ENCODE measurements around the gene DMKN. TPM values are rescaled to one million over a fixed set of nuclear protein-coding genes. Genes with fewer than 3 reads are reported as not detected.

The DMKN gene
- polyA plus RNA-seq, 3 donors: not detected

- whole genome bisulfite sequencing (ENCODE audit: insufficient coverage): 32% methylated on average over 18 of the region's 19 CpGs
- Histone ChIP-seq H3K27me3 (ENCODE audit: control insufficient read depth in 2 of 2, insufficient read depth in 2 of 2, low read length in 2 of 2) (peaks cover 0 to 18% of the 10 kb centered on the region in 2 donors), H3K27ac (ENCODE audit: low read depth in 1 of 2, low read length in 2 of 2) (no peak overlapping the region), H2AFZ (ENCODE audit: insufficient read depth, low read depth, low read length, poor library complexity, severe bottlenecking) (no peak overlapping the region), H4K20me1 (ENCODE audit: insufficient read depth, low read length) (no peaks in the 10 kb centered on the region), H3K4me1 (ENCODE audit: control insufficient read depth in 1 of 2, insufficient read depth in 2 of 2, low read length in 2 of 2) (peaks cover 7 to 11% of the 10 kb centered on the region in 2 donors), H3K4me2 (replicated peaks; ENCODE audit: extremely low read depth, low read length, poor library complexity, severe bottlenecking) (no peak overlapping the region), H3K36me3 (replicated peaks in 1 of 2; ENCODE audit: control insufficient read depth in 1 of 2, insufficient read depth in 2 of 2, low read length in 2 of 2) (no peaks in the 10 kb centered on the region), H3K79me2 (ENCODE audit: insufficient read depth, low read length) (no peaks in the 10 kb centered on the region), H3K9ac (ENCODE audit: insufficient read depth, low read length, poor library complexity, severe bottlenecking) (no peak overlapping the region), H3K4me3 (replicated peaks in 1 of 3; ENCODE audit: low read depth in 2 of 3, low read length in 3 of 3) (no peak overlapping the region), H3K9me3 (replicated peaks in 1 of 2; ENCODE audit: control insufficient read depth in 1 of 2, insufficient read depth in 1 of 2, low read length in 2 of 2) (no peaks in the 10 kb centered on the region)
- H3K27me3 Mint-ChIP-seq (ENCODE audit: low read depth in 3 of 3): peaks cover 25 to 37% (median 29%) of the 10 kb centered on the region in 3 donors
- intact Hi-C loops (cut with micrococcal nuclease): no loop called here
- no peaks in the 10 kb centered on the region for H3K36me3 Mint-ChIP-seq
- TF ChIP-seq, protein P1, sequence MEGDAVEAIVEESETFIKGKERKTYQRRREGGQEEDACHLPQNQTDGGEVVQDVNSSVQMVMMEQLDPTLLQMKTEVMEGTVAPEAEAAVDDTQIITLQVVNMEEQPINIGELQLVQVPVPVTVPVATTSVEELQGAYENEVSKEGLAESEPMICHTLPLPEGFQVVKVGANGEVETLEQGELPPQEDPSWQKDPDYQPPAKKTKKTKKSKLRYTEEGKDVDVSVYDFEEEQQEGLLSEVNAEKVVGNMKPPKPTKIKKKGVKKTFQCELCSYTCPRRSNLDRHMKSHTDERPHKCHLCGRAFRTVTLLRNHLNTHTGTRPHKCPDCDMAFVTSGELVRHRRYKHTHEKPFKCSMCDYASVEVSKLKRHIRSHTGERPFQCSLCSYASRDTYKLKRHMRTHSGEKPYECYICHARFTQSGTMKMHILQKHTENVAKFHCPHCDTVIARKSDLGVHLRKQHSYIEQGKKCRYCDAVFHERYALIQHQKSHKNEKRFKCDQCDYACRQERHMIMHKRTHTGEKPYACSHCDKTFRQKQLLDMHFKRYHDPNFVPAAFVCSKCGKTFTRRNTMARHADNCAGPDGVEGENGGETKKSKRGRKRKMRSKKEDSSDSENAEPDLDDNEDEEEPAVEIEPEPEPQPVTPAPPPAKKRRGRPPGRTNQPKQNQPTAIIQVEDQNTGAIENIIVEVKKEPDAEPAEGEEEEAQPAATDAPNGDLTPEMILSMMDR (IDR thresholded peaks at IDR 0.05): no peak
- no peaks in the 10 kb centered on the region for H3K9me3 Mint-ChIP-seq
- H3K4me3 Mint-ChIP-seq: no peak overlapping the region
- DNase-seq: no peak
- H3K27ac Mint-ChIP-seq: no peak overlapping the region
- H3K4me1 Mint-ChIP-seq: peaks cover 7% of the 10 kb centered on the region
Observed at GRCh38 chr19:35529241-35530218, 16.1 kb upstream of the DMKN start.

GRCh38 chr19:35528218-35529038 is 15.0 kb upstream of the DMKN start, which contains the start of gene SBSN:
Gene SBSN, minus strand, starts transcription at chr19:35528311. Its CDS starts 30 bp downstream, at chr19:35528281.
- 86% methylated on average over 5 of the region's 11 CpGs for WGBS (ENCODE audit: insufficient coverage)
- no peak within 1 kb of the TSS for H3K4me2 ChIP-seq (replicated peaks; ENCODE audit: extremely low read depth, low read length, poor library complexity, severe bottlenecking)
- peaks cover 0 to 9% of the 10 kb centered on the region in 2 donors for H3K27me3 ChIP-seq (ENCODE audit: control insufficient read depth in 2 of 2, insufficient read depth in 2 of 2, low read length in 2 of 2)
- TF ChIP-seq, protein P1 (IDR thresholded peaks at IDR 0.05): no peak
- H3K27me3 Mint-ChIP-seq (ENCODE audit: low read depth in 3 of 3): peaks cover 18 to 29% (median 22%) of the 10 kb centered on the region in 3 donors
- no peaks in the 10 kb centered on the region for H3K36me3 ChIP-seq (replicated peaks in 1 of 2; ENCODE audit: control insufficient read depth in 1 of 2, insufficient read depth in 2 of 2, low read length in 2 of 2)
- peaks cover 1 to 2% of the 10 kb centered on the region in 2 donors for H3K4me1 ChIP-seq (ENCODE audit: control insufficient read depth in 1 of 2, insufficient read depth in 2 of 2, low read length in 2 of 2)
- H3K27ac ChIP-seq (ENCODE audit: low read depth in 1 of 2, low read length in 2 of 2): no peak within 1 kb of the TSS
- intact Hi-C loops (cut with micrococcal nuclease): no loop called here
- H3K9me3 Mint-ChIP-seq: no peaks in the 10 kb centered on the region
- H3K36me3 Mint-ChIP-seq: no peaks in the 10 kb centered on the region
- no peaks in the 10 kb centered on the region for H3K9me3 ChIP-seq (replicated peaks in 1 of 2; ENCODE audit: control insufficient read depth in 1 of 2, insufficient read depth in 1 of 2, low read length in 2 of 2)
- no peak within 1 kb of the TSS for H3K4me3 Mint-ChIP-seq
- H3K9ac ChIP-seq (ENCODE audit: insufficient read depth, low read length, poor library complexity, severe bottlenecking): no peak within 1 kb of the TSS
- peak in 1 of 3 donors; percentile 53 for DNase-seq
- no peaks in the 10 kb centered on the region for H3K4me1 Mint-ChIP-seq
- H3K27ac Mint-ChIP-seq: peak within 1 kb of the TSS in 2 of 7 donors; percentile 31 to 34
- H3K79me2 ChIP-seq (ENCODE audit: insufficient read depth, low read length): no peaks in the 10 kb centered on the region
- H4K20me1 ChIP-seq (ENCODE audit: insufficient read depth, low read length): no peaks in the 10 kb centered on the region
- no peak within 1 kb of the TSS for H2AFZ ChIP-seq (ENCODE audit: insufficient read depth, low read depth, low read length, poor library complexity, severe bottlenecking)
- H3K4me3 ChIP-seq (replicated peaks in 1 of 3; ENCODE audit: low read depth in 2 of 3, low read length in 3 of 3): no peak within 1 kb of the TSS
